HCT116 (cell line): ENCODE data around the gene SEMA4D. TPM values are rescaled to one million over a fixed set of nuclear protein-coding genes. Genes with fewer than 3 reads are reported as not detected.

ENCODE experiments used
- ATAC-seq: fragments of 200-7000 bp; cut with Tn5 transposase; 2 replicates; pipeline ENCODE4 v1.9.1; 2020; ENCODE audit warnings: mild to moderate bottlenecking, moderate library complexity
- BruUV-seq: library from RNA; stranded (reverse); fragments of 400-500 nt; replicated peaks from 2 replicates; lab custom pipeline; 2021; lab: Mats Ljungman, UMichigan
- CTCF ChIA-PET: fragments of 300-600 bp; sonication (Branson Sonifier 250); formaldehyde crosslinking; loops from one replicate; lab custom pipeline; 2021; ENCODE audit warnings: antibody characterized with exemption; lab: Charles Lee
- POLR2A ChIA-PET: fragments of 300-600, 350-600 bp; sonication (Branson Sonifier 250); formaldehyde crosslinking; loops from one replicate; lab custom pipeline; 2021; ENCODE audit warnings: antibody characterized with exemption; lab: Charles Lee
- RAD21 ChIA-PET, 2 experiments: fragments of 300-600 bp; sonication (Branson Sonifier 250); formaldehyde crosslinking; loops; one replicate each; lab custom pipeline; 2023; ENCODE audit warnings: low total read pairs in 2 of 2; ENCODE audit not compliant: uncharacterized antibody in 2 of 2, unreplicated experiment in 2 of 2, low non-redundant PET in 1 of 2; lab: Charles Lee
- DNase-seq: peaks from one replicate; pipeline ENCODE4 v3.0.0-alpha.2; 2010; ENCODE audit warnings: low read depth, low spot score
- H2AFZ ChIP-seq: fragments of 200-600 bp; shearing (Covaris generic), sonication (generic); 2 replicates; pipeline ENCODE4 v1.6.1; 2017; ENCODE audit warnings: low read depth, mixed run types, mixed read lengths, antibody characterized with exemption, low read length; ENCODE audit not compliant: poor library complexity, severe bottlenecking
- H3K27ac ChIP-seq: 2 replicates; pipeline ENCODE4 v1.5.1; 2012; ENCODE audit warnings: low read depth, low read length
- H3K27me3 ChIP-seq: fragments of 200-600 bp; sonication (generic); 2 replicates; pipeline ENCODE4 v1.6.1; 2016; ENCODE audit warnings: mixed run types, low read length, mixed read lengths; ENCODE audit not compliant: insufficient read depth
- H3K36me3 ChIP-seq, 2 experiments: fragments of 200-500 bp in 1 of 2; fragments of 200-600 bp in 1 of 2; sonication (Bioruptor generic) in 1 of 2; sonication (generic) in 1 of 2; 2 replicates each; pipeline versions ENCODE4 v1.5.1 to v1.6.1; 2014 to 2016; ENCODE audit warnings: low read length in 2 of 2, inconsistent platforms in 1 of 2, mixed read lengths in 1 of 2, mixed run types in 1 of 2; ENCODE audit not compliant: insufficient read depth in 2 of 2, control insufficient read depth in 1 of 2
- H3K4me1 ChIP-seq, 2 experiments: fragments of 200-600 bp in 1 of 2; sonication (generic) in 1 of 2; 2 replicates each; pipeline versions ENCODE4 v1.5.1 to v1.6.1; 2012 to 2017; ENCODE audit warnings: low read length in 2 of 2, inconsistent platforms in 1 of 2, mild to moderate bottlenecking in 1 of 2, mixed read lengths in 1 of 2, mixed run types in 1 of 2, moderate library complexity in 1 of 2; ENCODE audit not compliant: insufficient read depth in 2 of 2, control insufficient read depth in 1 of 2
- H3K4me2 ChIP-seq: fragments of 200-600 bp; sonication (generic); 2 replicates; pipeline ENCODE4 v1.6.1; 2017; ENCODE audit warnings: mixed run types, low read length, mixed read lengths
- H3K4me3 ChIP-seq, 2 experiments: fragments of 200-600 bp in 1 of 2; sonication (generic) in 1 of 2; replicated peaks in 1 of 2; 2 replicates each; pipeline ENCODE4 v1.5.1; 2011 to 2016; ENCODE audit warnings: low read length in 2 of 2, control low read depth in 1 of 2, low read depth in 1 of 2, mild to moderate bottlenecking in 1 of 2, mixed read lengths in 1 of 2, mixed run types in 1 of 2
- H3K79me2 ChIP-seq: fragments of 200-600 bp; sonication (generic); 2 replicates; pipeline ENCODE4 v1.6.1; 2017; ENCODE audit warnings: mild to moderate bottlenecking, mixed run types, low read length, moderate library complexity, mixed read lengths; ENCODE audit not compliant: insufficient read depth
- H3K9ac ChIP-seq: fragments of 200-600 bp; sonication (generic); 2 replicates; pipeline ENCODE4 v1.6.1; 2016; ENCODE audit warnings: low read length, mixed read lengths
- H3K9me2 ChIP-seq: fragments of 200-600 bp; sonication (generic), shearing (Covaris generic); 2 replicates; pipeline ENCODE4 v1.6.1; 2017; ENCODE audit warnings: mixed run types, mild to moderate bottlenecking, moderate library complexity; ENCODE audit not compliant: insufficient read depth
- H3K9me3 ChIP-seq, 2 experiments: fragments of 200-500 bp in 1 of 2; fragments of 200-600 bp in 1 of 2; sonication (Bioruptor generic) in 1 of 2; sonication (generic) in 1 of 2; 2 replicates each; pipeline ENCODE4 v1.6.1; 2014 to 2017; ENCODE audit warnings: low read length in 2 of 2, mixed read lengths in 2 of 2, inconsistent platforms in 1 of 2, low read depth in 1 of 2, mild to moderate bottlenecking in 1 of 2, mixed run types in 1 of 2, moderate library complexity in 1 of 2; ENCODE audit not compliant: control insufficient read depth in 1 of 2, insufficient read depth in 1 of 2
- H4K20me1 ChIP-seq: fragments of 200-600 bp; sonication (generic), shearing (Covaris generic); 2 replicates; pipeline ENCODE4 v1.6.1; 2017; ENCODE audit warnings: mixed run types, mild to moderate bottlenecking, moderate library complexity; ENCODE audit not compliant: insufficient read depth
- CBX3 ChIP-seq: IDR thresholded peaks from 2 replicates; pipeline ENCODE4 v1.6.1; 2012; ENCODE audit warnings: low read depth
- CEBPB ChIP-seq: IDR thresholded peaks from 2 replicates; pipeline ENCODE4 v1.6.1; 2012; ENCODE audit warnings: low read depth
- EGR1 ChIP-seq: IDR thresholded peaks from 2 replicates; pipeline ENCODE4 v1.6.1; 2012; ENCODE audit warnings: low read depth
- ELF1 ChIP-seq: IDR thresholded peaks from 2 replicates; pipeline ENCODE4 v1.6.1; 2012; ENCODE audit warnings: low read depth, borderline replicate concordance
- EZH2 ChIP-seq: fragments of 200-600 bp; sonication (generic); IDR thresholded peaks from 2 replicates; pipeline ENCODE4 v1.6.1; 2017; ENCODE audit warnings: antibody characterized with exemption, mixed run types
- EZH2phosphoT487 ChIP-seq: fragments of 200-600 bp; IDR thresholded peaks from 2 replicates; pipeline ENCODE4 v1.6.1; 2018; ENCODE audit warnings: antibody characterized with exemption, borderline replicate concordance
- FOSL1 ChIP-seq: IDR thresholded peaks from 2 replicates; pipeline ENCODE4 v1.6.1; 2012; ENCODE audit warnings: low read depth
- POLR2A ChIP-seq: IDR thresholded peaks from 2 replicates; pipeline ENCODE4 v1.7.0; 2011; ENCODE audit warnings: borderline replicate concordance; ENCODE audit not compliant: insufficient read depth, insufficient read length; ENCODE audit errors: extremely low read depth
- POLR2AphosphoS5 ChIP-seq: IDR thresholded peaks from 2 replicates; pipeline ENCODE4 v1.6.1; 2011; ENCODE audit warnings: mild to moderate bottlenecking, low read depth, low read length, moderate library complexity
- SIN3A ChIP-seq: IDR thresholded peaks from 2 replicates; pipeline ENCODE4 v1.6.1; 2012; ENCODE audit warnings: low read depth
- SRF ChIP-seq: IDR thresholded peaks from 2 replicates; pipeline ENCODE4 v1.6.1; 2012; ENCODE audit warnings: low read depth
- TCF7L2 ChIP-seq: IDR thresholded peaks from 2 replicates; pipeline ENCODE4 v1.7.0; 2011; ENCODE audit warnings: borderline replicate concordance, inconsistent platforms; ENCODE audit not compliant: insufficient read depth, insufficient read length; ENCODE audit errors: extremely low read depth
- YY1 ChIP-seq: IDR thresholded peaks from 2 replicates; pipeline ENCODE4 v1.6.1; 2011; ENCODE audit warnings: low read length, low read depth, moderate library complexity, mild to moderate bottlenecking; ENCODE audit not compliant: insufficient replicate concordance; ENCODE audit errors: extremely low read depth
- ZFX ChIP-seq: fragments of 450-650 bp; IDR thresholded peaks from 2 replicates; pipeline ENCODE4 v1.6.1; 2017
- ZNF274 ChIP-seq: fragments of 200-500 bp; sonication (Bioruptor generic); IDR thresholded peaks from 2 replicates; pipeline ENCODE4 v1.6.1; 2014; ENCODE audit warnings: mild to moderate bottlenecking, low read depth, low read length, inconsistent platforms
- intact Hi-C: fragments of 100-400 bp; cut with micrococcal nuclease; formaldehyde crosslinking; loops from 2 replicates; pipeline ENCODE4 v1.10.0; 2022
- total RNA-seq: library from RNA; stranded (reverse); gene quantifications from one replicate; pipeline ENCODE4 v1.2.1, GENCODE V29; 2021; ENCODE audit not compliant: unreplicated experiment
- TF ChIP-seq, protein P1 (sequence below): IDR thresholded peaks from 2 replicates; pipeline ENCODE4 v1.6.1; 2012; ENCODE audit warnings: low read depth
- TF ChIP-seq, protein P2 (sequence below): IDR thresholded peaks from 2 replicates; pipeline ENCODE4 v1.6.1; 2012

Gene SEMA4D
- total RNA-seq, 1 experiment from 2014 or later, result 32.0 TPM

- intact Hi-C loops, result no loop called here
- no TSS peak for BruUV-seq
- H3K4me2 ChIP-seq, result no peak overlapping the region
These were observed 8.1 kb downstream of the SEMA4D start for GRCh38 chr9:89489548-89490530.

More at GRCh38 chr9:89489548-89490530, 8.1 kb downstream of the SEMA4D start:
- RAD21 ChIA-PET, result no interaction called here
- Histone ChIP-seq H3K27ac (no peak overlapping the region), H3K9me2 (no peaks in the 10 kb centered on the region), H2AFZ (no peak overlapping the region), H3K4me3 (no peak overlapping the region), H3K9ac (no peak overlapping the region), H3K9me3 (no peaks in the 10 kb centered on the region)
- no peak for ATAC-seq
- DNase-seq, result no peak
- TF ChIP-seq, protein P1, sequence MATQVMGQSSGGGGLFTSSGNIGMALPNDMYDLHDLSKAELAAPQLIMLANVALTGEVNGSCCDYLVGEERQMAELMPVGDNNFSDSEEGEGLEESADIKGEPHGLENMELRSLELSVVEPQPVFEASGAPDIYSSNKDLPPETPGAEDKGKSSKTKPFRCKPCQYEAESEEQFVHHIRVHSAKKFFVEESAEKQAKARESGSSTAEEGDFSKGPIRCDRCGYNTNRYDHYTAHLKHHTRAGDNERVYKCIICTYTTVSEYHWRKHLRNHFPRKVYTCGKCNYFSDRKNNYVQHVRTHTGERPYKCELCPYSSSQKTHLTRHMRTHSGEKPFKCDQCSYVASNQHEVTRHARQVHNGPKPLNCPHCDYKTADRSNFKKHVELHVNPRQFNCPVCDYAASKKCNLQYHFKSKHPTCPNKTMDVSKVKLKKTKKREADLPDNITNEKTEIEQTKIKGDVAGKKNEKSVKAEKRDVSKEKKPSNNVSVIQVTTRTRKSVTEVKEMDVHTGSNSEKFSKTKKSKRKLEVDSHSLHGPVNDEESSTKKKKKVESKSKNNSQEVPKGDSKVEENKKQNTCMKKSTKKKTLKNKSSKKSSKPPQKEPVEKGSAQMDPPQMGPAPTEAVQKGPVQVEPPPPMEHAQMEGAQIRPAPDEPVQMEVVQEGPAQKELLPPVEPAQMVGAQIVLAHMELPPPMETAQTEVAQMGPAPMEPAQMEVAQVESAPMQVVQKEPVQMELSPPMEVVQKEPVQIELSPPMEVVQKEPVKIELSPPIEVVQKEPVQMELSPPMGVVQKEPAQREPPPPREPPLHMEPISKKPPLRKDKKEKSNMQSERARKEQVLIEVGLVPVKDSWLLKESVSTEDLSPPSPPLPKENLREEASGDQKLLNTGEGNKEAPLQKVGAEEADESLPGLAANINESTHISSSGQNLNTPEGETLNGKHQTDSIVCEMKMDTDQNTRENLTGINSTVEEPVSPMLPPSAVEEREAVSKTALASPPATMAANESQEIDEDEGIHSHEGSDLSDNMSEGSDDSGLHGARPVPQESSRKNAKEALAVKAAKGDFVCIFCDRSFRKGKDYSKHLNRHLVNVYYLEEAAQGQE, result no peak
- TF ChIP-seq ELF1, result no peak
- no peak for TF ChIP-seq EZH2
- TF ChIP-seq TCF7L2, result no peak
- TF ChIP-seq SRF, result no peak
- no peak for TF ChIP-seq EZH2phosphoT487
- no peak for TF ChIP-seq POLR2A
- TF ChIP-seq SIN3A, result no peak
- no peak for TF ChIP-seq YY1
- no peak for TF ChIP-seq FOSL1
- no peak for TF ChIP-seq POLR2AphosphoS5
- TF ChIP-seq, protein P2, sequence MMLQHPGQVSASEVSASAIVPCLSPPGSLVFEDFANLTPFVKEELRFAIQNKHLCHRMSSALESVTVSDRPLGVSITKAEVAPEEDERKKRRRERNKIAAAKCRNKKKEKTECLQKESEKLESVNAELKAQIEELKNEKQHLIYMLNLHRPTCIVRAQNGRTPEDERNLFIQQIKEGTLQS, result no peak
- no peak for TF ChIP-seq CEBPB
- TF ChIP-seq EGR1, result no peak
- no peak for TF ChIP-seq ZFX
- no peak for TF ChIP-seq CBX3
- no peak for TF ChIP-seq ZNF274
- TF ChIP-seq, all 23 proteins: peak for 0
- Histone ChIP-seq H3K4me1 (no peaks in the 10 kb centered on the region), H3K36me3 (no peaks in the 10 kb centered on the region), H4K20me1 (no peaks in the 10 kb centered on the region), H3K27me3 (no peaks in the 10 kb centered on the region), H3K79me2 (peaks cover 53% of the 10 kb centered on the region)
- ChIA-PET CTCF (no interaction called here), POLR2A (no interaction called here)
